Neural cell (in vitro differentiated cells): ENCODE data around the gene DDX51.

ENCODE experiments used
- EP300 ChIP-seq: fragments of 450-650 bp; conservative IDR thresholded peaks from 2 replicates; pipeline ENCODE4 v1.6.1; 2014; ENCODE audit warnings: antibody characterized with exemption, mild to moderate bottlenecking, moderate library complexity; ENCODE audit not compliant: poor library complexity, severe bottlenecking
- MXI1 ChIP-seq: fragments of 450-650 bp; conservative IDR thresholded peaks from 2 replicates; pipeline ENCODE4 v1.6.1; 2014; ENCODE audit warnings: antibody characterized with exemption, mild to moderate bottlenecking; ENCODE audit not compliant: poor library complexity, severe bottlenecking
- RAD21 ChIP-seq: fragments of 450-650 bp; conservative IDR thresholded peaks from 2 replicates; pipeline ENCODE4 v1.6.1; 2014; ENCODE audit warnings: antibody characterized with exemption, mild to moderate bottlenecking, moderate library complexity
- TF ChIP-seq, protein P1 (sequence below): fragments of 450-650 bp; IDR thresholded peaks from 2 replicates; pipeline ENCODE4 v1.5.1; 2014; ENCODE audit warnings: antibody characterized with exemption, mild to moderate bottlenecking, moderate library complexity; ENCODE audit not compliant: poor library complexity, severe bottlenecking
- TF ChIP-seq, protein P2 (sequence below): IDR thresholded peaks from 2 replicates; pipeline ENCODE4 v1.6.1; 2012; ENCODE audit warnings: borderline replicate concordance

GRCh38 chr12:132166801-132167591, 22.9 kb upstream of the DDX51 start:
- TF ChIP-seq, protein P1, sequence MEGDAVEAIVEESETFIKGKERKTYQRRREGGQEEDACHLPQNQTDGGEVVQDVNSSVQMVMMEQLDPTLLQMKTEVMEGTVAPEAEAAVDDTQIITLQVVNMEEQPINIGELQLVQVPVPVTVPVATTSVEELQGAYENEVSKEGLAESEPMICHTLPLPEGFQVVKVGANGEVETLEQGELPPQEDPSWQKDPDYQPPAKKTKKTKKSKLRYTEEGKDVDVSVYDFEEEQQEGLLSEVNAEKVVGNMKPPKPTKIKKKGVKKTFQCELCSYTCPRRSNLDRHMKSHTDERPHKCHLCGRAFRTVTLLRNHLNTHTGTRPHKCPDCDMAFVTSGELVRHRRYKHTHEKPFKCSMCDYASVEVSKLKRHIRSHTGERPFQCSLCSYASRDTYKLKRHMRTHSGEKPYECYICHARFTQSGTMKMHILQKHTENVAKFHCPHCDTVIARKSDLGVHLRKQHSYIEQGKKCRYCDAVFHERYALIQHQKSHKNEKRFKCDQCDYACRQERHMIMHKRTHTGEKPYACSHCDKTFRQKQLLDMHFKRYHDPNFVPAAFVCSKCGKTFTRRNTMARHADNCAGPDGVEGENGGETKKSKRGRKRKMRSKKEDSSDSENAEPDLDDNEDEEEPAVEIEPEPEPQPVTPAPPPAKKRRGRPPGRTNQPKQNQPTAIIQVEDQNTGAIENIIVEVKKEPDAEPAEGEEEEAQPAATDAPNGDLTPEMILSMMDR = no peak
- TF ChIP-seq RAD21 (no peak), MXI1 (no peak), EP300 (no peak)
- TF ChIP-seq, protein P2, sequence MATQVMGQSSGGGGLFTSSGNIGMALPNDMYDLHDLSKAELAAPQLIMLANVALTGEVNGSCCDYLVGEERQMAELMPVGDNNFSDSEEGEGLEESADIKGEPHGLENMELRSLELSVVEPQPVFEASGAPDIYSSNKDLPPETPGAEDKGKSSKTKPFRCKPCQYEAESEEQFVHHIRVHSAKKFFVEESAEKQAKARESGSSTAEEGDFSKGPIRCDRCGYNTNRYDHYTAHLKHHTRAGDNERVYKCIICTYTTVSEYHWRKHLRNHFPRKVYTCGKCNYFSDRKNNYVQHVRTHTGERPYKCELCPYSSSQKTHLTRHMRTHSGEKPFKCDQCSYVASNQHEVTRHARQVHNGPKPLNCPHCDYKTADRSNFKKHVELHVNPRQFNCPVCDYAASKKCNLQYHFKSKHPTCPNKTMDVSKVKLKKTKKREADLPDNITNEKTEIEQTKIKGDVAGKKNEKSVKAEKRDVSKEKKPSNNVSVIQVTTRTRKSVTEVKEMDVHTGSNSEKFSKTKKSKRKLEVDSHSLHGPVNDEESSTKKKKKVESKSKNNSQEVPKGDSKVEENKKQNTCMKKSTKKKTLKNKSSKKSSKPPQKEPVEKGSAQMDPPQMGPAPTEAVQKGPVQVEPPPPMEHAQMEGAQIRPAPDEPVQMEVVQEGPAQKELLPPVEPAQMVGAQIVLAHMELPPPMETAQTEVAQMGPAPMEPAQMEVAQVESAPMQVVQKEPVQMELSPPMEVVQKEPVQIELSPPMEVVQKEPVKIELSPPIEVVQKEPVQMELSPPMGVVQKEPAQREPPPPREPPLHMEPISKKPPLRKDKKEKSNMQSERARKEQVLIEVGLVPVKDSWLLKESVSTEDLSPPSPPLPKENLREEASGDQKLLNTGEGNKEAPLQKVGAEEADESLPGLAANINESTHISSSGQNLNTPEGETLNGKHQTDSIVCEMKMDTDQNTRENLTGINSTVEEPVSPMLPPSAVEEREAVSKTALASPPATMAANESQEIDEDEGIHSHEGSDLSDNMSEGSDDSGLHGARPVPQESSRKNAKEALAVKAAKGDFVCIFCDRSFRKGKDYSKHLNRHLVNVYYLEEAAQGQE = no peak
